Measurements from ENCODE around the gene ADGRG2.

Gene ADGRG2

GRCh38 chrX:18949944-18950301, 172.3 kb downstream of the ADGRG2 start:
- DNase-seq (ENCODE audit: low spot score): no peak

- DNase-seq (ENCODE audit: low spot score): no peak
Observed at GRCh38 chrX:18949291-18949943, 172.9 kb downstream of the ADGRG2 start.

- no peak for DNase-seq (ENCODE audit: low spot score)
Observed at GRCh38 chrX:18946611-18947010, 175.7 kb downstream of the ADGRG2 start.

GRCh38 chrX:18946157-18946556, 176.1 kb downstream of the ADGRG2 start:
- no peak for DNase-seq (ENCODE audit: low spot score)

GRCh38 chrX:18945483-18945882, 176.8 kb downstream of the ADGRG2 start:
- DNase-seq (ENCODE audit: low spot score): no peak

GRCh38 chrX:18944482-18944881, 177.8 kb downstream of the ADGRG2 start:
- DNase-seq (ENCODE audit: low spot score): no peak

GRCh38 chrX:18941896-18942295, 180.4 kb downstream of the ADGRG2 start:
- DNase-seq (ENCODE audit: low spot score): no peak

All from SW480 (cell line).